Fibroblast of the aortic adventitia (primary cell): ENCODE data around the gene HAP1. TPM values are rescaled to one million over a fixed set of nuclear protein-coding genes. Genes with fewer than 3 reads are reported as not detected.
"Not testable (repeated sequence)": the region's sequence is repeated elsewhere in the genome, so short reads cannot be mapped to it uniquely, and the experiment has no call there.

Experiments
- DNase-seq: peaks from one replicate; pipeline ENCODE4 v3.0.0-alpha.2; 2010; ENCODE audit warnings: low read depth
- H3K4me3 ChIP-seq: 2 replicates; pipeline ENCODE4 v1.5.1; 2011; ENCODE audit warnings: low read depth, mild to moderate bottlenecking, control low read depth, low read length, moderate library complexity
- CTCF ChIP-seq: IDR thresholded peaks from 2 replicates; pipeline ENCODE4 v1.5.1; 2011; ENCODE audit warnings: mild to moderate bottlenecking, low read length, control low read depth, inconsistent platforms; ENCODE audit not compliant: insufficient read depth
- small RNA-seq: library from RNA; depleted of rRNA; stranded (forward); fragments of <200 nt; gene quantifications from one replicate; pipeline ENCODE3, GENCODE V24; 2012
- total RNA-seq: library from RNA; depleted of rRNA; stranded (reverse); fragments of >200 nt; gene quantifications from 2 replicates; pipeline ENCODE4 v1.2.3, GENCODE V29; 2012; ENCODE audit warnings: low replicate concordance

Gene HAP1
- total RNA-seq, 1 donor = under 0.01 TPM

GRCh38 chr17:41679740-41680425 lies 54.6 kb downstream of the HAP1 start:
- TF ChIP-seq CTCF = no peak
- DNase-seq = no peak
- H3K4me3 ChIP-seq = no peak overlapping the region

GRCh38 chr17:41678907-41679739 lies 55.3 kb downstream of the HAP1 start:
- peak; percentile 18 for TF ChIP-seq CTCF
- peak; percentile 55 for DNase-seq
- H3K4me3 ChIP-seq = peak overlapping the region; percentile 32

DNA sequence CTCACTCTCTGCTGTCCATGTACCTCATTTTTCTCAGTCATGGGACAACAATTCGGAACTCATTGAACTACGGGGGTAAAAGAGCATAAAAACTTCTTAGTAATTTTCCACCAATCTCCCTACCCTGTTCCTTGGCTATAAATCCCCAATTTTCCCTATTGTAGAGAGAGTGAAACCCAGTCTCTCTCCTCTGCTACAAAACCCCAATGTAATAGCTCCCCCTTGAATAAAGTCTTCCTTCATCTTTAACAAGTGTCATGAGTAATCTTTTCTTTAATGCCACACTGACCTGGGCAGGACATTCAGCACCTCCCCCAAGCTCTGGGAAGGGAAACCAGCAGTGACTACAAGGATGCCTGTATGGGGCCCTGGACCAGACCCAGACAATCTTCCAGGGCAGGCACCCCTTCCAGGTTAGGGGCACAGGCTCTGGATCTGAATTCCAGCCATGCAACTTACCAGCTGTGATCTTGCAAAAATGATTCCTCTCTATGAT lies 56.0 kb downstream of the HAP1 start:
- peak overlapping the region; percentile 32 for H3K4me3 ChIP-seq
- peak; percentile 15 for DNase-seq
- TF ChIP-seq CTCF = no peak

GRCh38 chr17:41676058-41676419 lies 58.4 kb downstream of the HAP1 start:
- no peak for TF ChIP-seq CTCF
- H3K4me3 ChIP-seq = no peak overlapping the region
- no peak for DNase-seq

GRCh38 chr17:41675157-41676057 lies 59.0 kb downstream of the HAP1 start:
- H3K4me3 ChIP-seq = not testable (repeated sequence)

More at GRCh38 chr17:41675157-41676057, 59.0 kb downstream of the HAP1 start:
- not testable (repeated sequence) for DNase-seq

Small RNAs within 50 kb of the gene (small RNA-seq; reads per million reads assigned to genes)
- gene RN7SL399P = not detected
- not detected for gene RNA5SP442

Other genes with a start within 250 kb of the HAP1 start
- gene KRT36, start 244.7 kb downstream of the HAP1 start, total RNA-seq = not detected in 2 replicates
- gene KRT13, start 229.0 kb downstream of the HAP1 start, total RNA-seq = not detected in 2 replicates
- 0.63 TPM in 1 of 2 replicates, not detected in the other for gene KRT15, start 215.8 kb downstream of the HAP1 start, total RNA-seq
- gene KRT19, start 206.3 kb downstream of the HAP1 start, total RNA-seq = 50.7 and 78.5 TPM in 2 replicates
- not detected in 2 replicates for gene KRT9, start 162.6 kb downstream of the HAP1 start, total RNA-seq
- gene KRT14, start 147.7 kb downstream of the HAP1 start, total RNA-seq = 0.82 and 1.3 TPM in 2 replicates
- 0.98 and 2.0 TPM in 2 replicates for gene KRT16, start 121.9 kb downstream of the HAP1 start, total RNA-seq
- gene KRT17, start 110.1 kb downstream of the HAP1 start, total RNA-seq = 0.57 TPM in 1 of 2 replicates, not detected in the other
- 99.7 and 102 TPM in 2 replicates for gene EIF1, start 45.8 kb downstream of the HAP1 start, total RNA-seq
- gene GAST, start 22.3 kb downstream of the HAP1 start, total RNA-seq = not detected in 2 replicates
- gene JUP, start 52.1 kb upstream of the HAP1 start, total RNA-seq = 4.7 and 8.9 TPM in 2 replicates
- 30.2 and 35.5 TPM in 2 replicates for gene P3H4, start 77.3 kb upstream of the HAP1 start, total RNA-seq
- gene FKBP10, start 78.4 kb upstream of the HAP1 start, total RNA-seq = 187 and 270 TPM in 2 replicates
- gene NT5C3B, start 101.6 kb upstream of the HAP1 start, total RNA-seq = 38.5 and 93.2 TPM in 2 replicates
- 0.09 and 0.90 TPM in 2 replicates for gene KLHL10, start 103.2 kb upstream of the HAP1 start, total RNA-seq
- gene KLHL11, start 130.8 kb upstream of the HAP1 start, total RNA-seq = 29.0 and 30.4 TPM in 2 replicates
- gene ACLY, start 184.3 kb upstream of the HAP1 start, total RNA-seq = 64.1 and 159 TPM in 2 replicates
- 0.16 and 1.2 TPM in 2 replicates for gene ODAD4, start 196.0 kb upstream of the HAP1 start, total RNA-seq
- gene CNP, start 232.2 kb upstream of the HAP1 start, total RNA-seq = 64.3 and 84.2 TPM in 2 replicates